ENCODE measurements around the gene SFXN5.

The SFXN5 gene

GRCh38 chr2:72969706-72970105 is 101.8 kb downstream of the SFXN5 start:
- DNase-seq = no peak

GRCh38 chr2:72968286-72968685 is 103.2 kb downstream of the SFXN5 start:
- no peak for DNase-seq

- no peak for DNase-seq
Observed at GRCh38 chr2:72965770-72966450, 105.6 kb downstream of the SFXN5 start.

GRCh38 chr2:72965016-72965415 is 106.5 kb downstream of the SFXN5 start:
- no peak for DNase-seq

GRCh38 chr2:72964146-72964525 is 107.4 kb downstream of the SFXN5 start:
- DNase-seq = no peak

GRCh38 chr2:72963423-72964145 is 107.9 kb downstream of the SFXN5 start:
- no peak for DNase-seq

- no peak for DNase-seq
Observed at GRCh38 chr2:72962911-72963310, 108.6 kb downstream of the SFXN5 start.

GRCh38 chr2:72961853-72962468 is 109.6 kb downstream of the SFXN5 start:
- DNase-seq = no peak

GRCh38 chr2:72961036-72961720 is 110.3 kb downstream of the SFXN5 start:
- no peak for DNase-seq

GRCh38 chr2:72959995-72960981 is 111.2 kb downstream of the SFXN5 start:
- no peak for DNase-seq

GRCh38 chr2:72959554-72959953 is 112.0 kb downstream of the SFXN5 start:
- DNase-seq = no peak

GRCh38 chr2:72958542-72959385 is 112.7 kb downstream of the SFXN5 start:
- DNase-seq = no peak

GRCh38 chr2:72956936-72957335 is 114.6 kb downstream of the SFXN5 start:
- no peak for DNase-seq

GRCh38 chr2:72956050-72956395 is 115.5 kb downstream of the SFXN5 start:
- no peak for DNase-seq

GRCh38 chr2:72955228-72956049 is 116.1 kb downstream of the SFXN5 start:
- no peak for DNase-seq

GRCh38 chr2:72954376-72955227 is 116.9 kb downstream of the SFXN5 start:
- no peak for DNase-seq

GRCh38 chr2:72953976-72954375 is 117.5 kb downstream of the SFXN5 start:
- no peak for DNase-seq

- DNase-seq = no peak
Observed at GRCh38 chr2:72953528-72953927, 118.0 kb downstream of the SFXN5 start.

GRCh38 chr2:72952961-72953360 is 118.6 kb downstream of the SFXN5 start:
- DNase-seq = no peak
